PC-9 (cell line): ENCODE results near the gene RNF187. TPM values are rescaled to one million over a fixed set of nuclear protein-coding genes. Genes with fewer than 3 reads are reported as not detected.

Experiments used
- BruUV-seq: library from RNA; stranded (reverse); fragments of 400-500 nt; replicated peaks from 2 replicates; lab custom pipeline; 2021; lab: Mats Ljungman, UMichigan
- CTCF ChIA-PET: fragments of 300-600 bp; sonication (Branson Sonifier 250); formaldehyde crosslinking; loops from one replicate; lab custom pipeline; 2022; ENCODE audit warnings: antibody characterized with exemption; lab: Charles Lee
- POLR2A ChIA-PET: fragments of 300-600 bp; sonication (Branson Sonifier 250); formaldehyde crosslinking; loops from one replicate; lab custom pipeline; 2022; ENCODE audit warnings: antibody characterized with exemption; ENCODE audit not compliant: unreplicated experiment; lab: Charles Lee
- DNase-seq, 2 experiments: peaks; one replicate each; pipeline versions ENCODE4 v3.0.0 to v3.0.0-alpha.2; 2015 to 2022; ENCODE audit warnings: mixed read lengths in 1 of 2
- H2AFZ ChIP-seq: fragments of 200-600 bp; sonication (generic); 2 replicates; pipeline ENCODE4 v1.8.1; 2017; ENCODE audit warnings: antibody characterized with exemption
- H3F3A ChIP-seq: fragments of 200-600 bp; sonication (generic); 2 replicates; pipeline ENCODE4 v1.8.1; 2017; ENCODE audit warnings: antibody characterized with exemption, mild to moderate bottlenecking, low read depth; ENCODE audit not compliant: insufficient read depth
- H3K27ac ChIP-seq: fragments of 200-600 bp; sonication (generic); 2 replicates; pipeline ENCODE4 v1.6.1; 2016; ENCODE audit warnings: mixed run types
- H3K27me3 ChIP-seq: fragments of 200-600 bp; sonication (generic); 2 replicates; pipeline ENCODE4 v1.6.1; 2016; ENCODE audit warnings: low read depth, mixed run types; ENCODE audit not compliant: insufficient read depth
- H3K36me3 ChIP-seq: fragments of 200-600 bp; sonication (generic); 2 replicates; pipeline ENCODE4 v1.6.1; 2016; ENCODE audit warnings: low read depth, mixed run types
- H3K4me1 ChIP-seq: fragments of 200-600 bp; sonication (generic); replicated peaks from 2 replicates; pipeline ENCODE4 v1.6.1; 2016; ENCODE audit warnings: mixed run types; ENCODE audit not compliant: insufficient read depth
- H3K4me2 ChIP-seq: fragments of 200-600 bp; sonication (generic); 2 replicates; pipeline ENCODE4 v1.6.1; 2017; ENCODE audit warnings: mixed run types
- H3K4me3 ChIP-seq: fragments of 200-600 bp; sonication (generic); 2 replicates; pipeline ENCODE4 v1.6.1; 2016; ENCODE audit warnings: mixed run types
- H3K79me2 ChIP-seq: fragments of 200-600 bp; sonication (generic); 2 replicates; pipeline ENCODE4 v1.6.1; 2017; ENCODE audit warnings: low read depth, mixed run types
- H3K9me2 ChIP-seq: fragments of 200-600 bp; sonication (generic); 2 replicates; pipeline ENCODE4 v1.8.1; 2017; ENCODE audit warnings: mild to moderate bottlenecking; ENCODE audit not compliant: insufficient read depth
- H3K9me3 ChIP-seq: fragments of 200-600 bp; sonication (generic); 2 replicates; pipeline ENCODE4 v1.8.1; 2016; ENCODE audit warnings: low read depth; ENCODE audit not compliant: insufficient read depth
- H4K20me1 ChIP-seq: fragments of 200-600 bp; sonication (generic); 2 replicates; pipeline ENCODE4 v1.8.1; 2017; ENCODE audit not compliant: insufficient read depth
- EZH2 ChIP-seq: fragments of 200-600 bp; sonication (generic); IDR thresholded peaks from 2 replicates; pipeline ENCODE4 v1.8.0; 2017; ENCODE audit warnings: antibody characterized with exemption, low read depth
- intact Hi-C: fragments of 100-400 bp; cut with micrococcal nuclease; formaldehyde crosslinking; loops from one replicate; pipeline ENCODE4 v1.10.0; 2022; ENCODE audit not compliant: unreplicated experiment
- total RNA-seq: library from RNA; stranded (reverse); gene quantifications from 2 replicates; pipeline ENCODE4 v1.2.3, GENCODE V29; 2021
- TF ChIP-seq, protein P1 (sequence below): fragments of 200-600 bp; sonication (generic); conservative IDR thresholded peaks from 2 replicates; pipeline ENCODE4 v1.6.1; 2017; ENCODE audit warnings: mixed run types, antibody characterized with exemption, mild to moderate bottlenecking, moderate library complexity

Gene RNF187
- total RNA-seq, 1 experiment from 2014 or later = 182 TPM

DNA sequence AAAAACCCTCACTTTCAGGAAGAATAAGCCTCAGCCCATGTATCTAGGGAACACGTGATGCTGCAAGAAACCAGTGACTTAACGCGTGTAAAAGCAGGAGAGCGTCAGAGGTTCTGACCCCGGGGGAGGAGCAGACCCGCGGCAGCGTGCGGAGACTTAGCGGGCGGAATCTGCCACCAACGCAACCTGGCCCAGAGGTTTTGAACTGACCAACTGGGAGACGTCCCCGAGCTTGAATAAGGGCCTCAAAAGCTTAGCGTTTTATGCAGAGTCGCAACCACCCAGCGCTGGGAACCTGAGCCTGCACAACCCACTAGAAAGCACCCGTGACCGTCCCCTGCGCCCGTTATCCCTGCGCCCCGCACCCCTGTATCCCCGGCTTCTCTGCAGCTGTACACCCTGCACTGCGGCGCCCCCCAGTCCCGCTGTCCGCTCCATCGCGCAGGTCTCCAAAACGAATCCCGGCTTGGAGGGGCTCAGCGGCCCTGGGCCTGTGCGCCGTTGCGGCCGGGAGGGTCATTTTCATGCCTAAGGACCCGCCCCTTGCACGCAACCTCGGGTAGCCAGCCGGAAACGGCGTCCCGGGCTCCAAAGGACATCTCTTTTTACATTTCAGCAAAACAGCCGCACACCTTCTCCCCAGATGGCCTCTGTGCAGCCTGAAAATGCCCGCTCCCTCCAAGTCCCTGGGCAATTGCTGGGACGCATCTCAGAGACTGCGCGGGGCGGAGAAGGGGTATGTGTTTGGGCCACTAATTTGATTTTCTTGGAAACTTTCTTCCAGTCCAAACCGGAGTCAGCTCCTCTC lies 41.1 kb upstream of the RNF187 start:
- no TSS peak for BruUV-seq
- POLR2A ChIA-PET = no interaction called here
- no peak overlapping the region for H3K4me2 ChIP-seq
- H3K4me1 ChIP-seq = peaks cover 15% of the 10 kb centered on the region
- TF ChIP-seq, protein P1, sequence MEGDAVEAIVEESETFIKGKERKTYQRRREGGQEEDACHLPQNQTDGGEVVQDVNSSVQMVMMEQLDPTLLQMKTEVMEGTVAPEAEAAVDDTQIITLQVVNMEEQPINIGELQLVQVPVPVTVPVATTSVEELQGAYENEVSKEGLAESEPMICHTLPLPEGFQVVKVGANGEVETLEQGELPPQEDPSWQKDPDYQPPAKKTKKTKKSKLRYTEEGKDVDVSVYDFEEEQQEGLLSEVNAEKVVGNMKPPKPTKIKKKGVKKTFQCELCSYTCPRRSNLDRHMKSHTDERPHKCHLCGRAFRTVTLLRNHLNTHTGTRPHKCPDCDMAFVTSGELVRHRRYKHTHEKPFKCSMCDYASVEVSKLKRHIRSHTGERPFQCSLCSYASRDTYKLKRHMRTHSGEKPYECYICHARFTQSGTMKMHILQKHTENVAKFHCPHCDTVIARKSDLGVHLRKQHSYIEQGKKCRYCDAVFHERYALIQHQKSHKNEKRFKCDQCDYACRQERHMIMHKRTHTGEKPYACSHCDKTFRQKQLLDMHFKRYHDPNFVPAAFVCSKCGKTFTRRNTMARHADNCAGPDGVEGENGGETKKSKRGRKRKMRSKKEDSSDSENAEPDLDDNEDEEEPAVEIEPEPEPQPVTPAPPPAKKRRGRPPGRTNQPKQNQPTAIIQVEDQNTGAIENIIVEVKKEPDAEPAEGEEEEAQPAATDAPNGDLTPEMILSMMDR = no peak
- no peak for TF ChIP-seq EZH2
- CTCF ChIA-PET = no interaction called here
- no peak overlapping the region for H3K4me3 ChIP-seq
- H2AFZ ChIP-seq = no peak overlapping the region
- H3K79me2 ChIP-seq = no peaks in the 10 kb centered on the region
- no peaks in the 10 kb centered on the region for H3K9me2 ChIP-seq
- H3K27ac ChIP-seq = no peak overlapping the region
- H3K27me3 ChIP-seq = no peaks in the 10 kb centered on the region
- DNase-seq = peak in 1 of 2 experiments; percentile 18
- peaks cover 7% of the 10 kb centered on the region; the same call in 1 of the 2 replicates for H3F3A ChIP-seq
- no peaks in the 10 kb centered on the region for H3K9me3 ChIP-seq
- no peaks in the 10 kb centered on the region for H3K36me3 ChIP-seq
- intact Hi-C loops = no loop called here
- H4K20me1 ChIP-seq = no peaks in the 10 kb centered on the region

DNA sequence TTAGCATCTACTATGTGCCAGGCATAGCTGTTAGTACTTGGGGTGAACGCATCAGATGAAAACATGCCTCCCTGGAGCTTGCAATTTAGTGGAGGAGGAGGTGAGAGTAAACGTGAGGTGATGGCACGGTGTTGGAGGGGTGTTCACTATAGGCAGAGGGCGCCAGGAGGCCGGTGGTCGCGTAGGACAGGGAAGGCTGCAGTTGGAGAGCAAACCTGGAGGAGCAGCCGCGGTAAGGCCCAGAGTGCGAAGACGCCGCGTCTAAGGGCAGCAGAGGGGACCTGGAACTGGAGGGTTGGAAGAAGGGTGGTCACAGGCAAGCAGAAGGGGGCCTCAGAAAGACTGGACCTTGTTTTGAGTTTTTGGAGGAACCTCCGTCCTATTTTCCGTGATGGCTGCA lies 40.3 kb upstream of the RNF187 start:
- Histone ChIP-seq H3K4me2 (no peak overlapping the region), H3K9me2 (no peaks in the 10 kb centered on the region), H3K79me2 (no peaks in the 10 kb centered on the region), H3K4me1 (peaks cover 21% of the 10 kb centered on the region), H3K9me3 (no peaks in the 10 kb centered on the region), H3K36me3 (no peaks in the 10 kb centered on the region), H3F3A (peaks cover 11% of the 10 kb centered on the region; the same call in 1 of the 2 replicates), H3K27me3 (no peaks in the 10 kb centered on the region), H4K20me1 (no peaks in the 10 kb centered on the region), H2AFZ (no peak overlapping the region), H3K27ac (no peak overlapping the region), H3K4me3 (no peak overlapping the region)
- TF ChIP-seq, protein P1 = no peak
- POLR2A ChIA-PET = no interaction called here
- DNase-seq = no peak
- intact Hi-C loops = no loop called here
- no TSS peak for BruUV-seq
- CTCF ChIA-PET = no interaction called here

DNA sequence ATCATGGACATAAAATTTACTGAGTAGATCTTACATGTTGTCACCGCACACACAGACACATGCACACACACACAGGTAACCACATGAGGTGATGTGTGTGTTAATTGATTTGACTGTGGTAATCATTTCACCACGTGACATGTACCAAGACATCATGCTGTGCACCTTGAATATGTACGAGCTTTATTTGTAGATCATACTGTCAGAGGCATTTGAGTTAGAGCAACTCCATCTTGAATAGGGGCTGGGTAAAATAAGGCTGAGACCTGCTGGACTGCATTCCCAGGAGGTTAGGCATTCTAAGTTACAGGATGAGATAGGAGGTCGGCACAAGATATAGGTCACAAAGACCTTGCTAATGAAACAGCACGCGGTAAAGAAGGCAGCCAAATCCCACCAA lies 38.8 kb upstream of the RNF187 start:
- Histone ChIP-seq H3K79me2 (no peaks in the 10 kb centered on the region), H3K4me1 (peaks cover 35% of the 10 kb centered on the region), H3K9me3 (no peaks in the 10 kb centered on the region), H3F3A (peaks cover 25% of the 10 kb centered on the region), H3K27ac (no peak overlapping the region), H3K4me2 (peak overlapping the region; percentile 26; the same call in 1 of the 2 replicates), H2AFZ (no peak overlapping the region), H3K27me3 (no peaks in the 10 kb centered on the region), H4K20me1 (no peaks in the 10 kb centered on the region), H3K9me2 (no peaks in the 10 kb centered on the region), H3K4me3 (no peak overlapping the region), H3K36me3 (no peaks in the 10 kb centered on the region)
- intact Hi-C loops = no loop called here
- CTCF ChIA-PET = no interaction called here
- BruUV-seq = no TSS peak
- POLR2A ChIA-PET = interaction anchor here (0.7 kb wide), 1 partner anchor 53 kb away, joined by 3 read pairs; no protein-coding TSS in a partner anchor
- DNase-seq = peak; percentile 27 to 60
- no peak for TF ChIP-seq EZH2
- TF ChIP-seq, protein P1 = no peak
